ENCODE results near the gene XPO6. TPM values are rescaled to one million over a fixed set of nuclear protein-coding genes. Genes with fewer than 3 reads are reported as not detected.

The XPO6 gene
- total RNA-seq, 1 donor from 2014 or later, result 227 TPM

- Mint-ChIP-seq H3K9me3 (no peaks in the 10 kb centered on the region), H3K4me3 (ENCODE audit: low read depth) (no peak overlapping the region), H3K27ac (no peak overlapping the region), H3K27me3 (ENCODE audit: low read depth) (no peaks in the 10 kb centered on the region), H3K36me3 (ENCODE audit: low read depth) (peaks cover 67% of the 10 kb centered on the region), H3K4me1 (ENCODE audit: low read depth) (peaks cover 39% of the 10 kb centered on the region)
- intact Hi-C loops (cut with micrococcal nuclease), result no loop called here
- DNase-seq (ENCODE audit: low spot score), result no peak
Measured at GRCh38 chr16:28205117-28205899, 6.5 kb downstream of the XPO6 start.

GRCh38 chr16:28204622-28205021, 7.1 kb downstream of the XPO6 start:
- peaks cover 66% of the 10 kb centered on the region for H3K36me3 Mint-ChIP-seq (ENCODE audit: low read depth)
- intact Hi-C loops (cut with micrococcal nuclease), result no loop called here

GRCh38 chr16:28204204-28204603, 7.6 kb downstream of the XPO6 start:
- intact Hi-C loops (cut with micrococcal nuclease), result no loop called here
- peaks cover 42% of the 10 kb centered on the region for H3K4me1 Mint-ChIP-seq (ENCODE audit: low read depth)
- peaks cover 62% of the 10 kb centered on the region for H3K36me3 Mint-ChIP-seq (ENCODE audit: low read depth)
- H3K27ac Mint-ChIP-seq, result no peak overlapping the region
- no peaks in the 10 kb centered on the region for H3K9me3 Mint-ChIP-seq
- DNase-seq (ENCODE audit: low spot score), result no peak
- H3K27me3 Mint-ChIP-seq (ENCODE audit: low read depth), result no peaks in the 10 kb centered on the region
- H3K4me3 Mint-ChIP-seq (ENCODE audit: low read depth), result no peak overlapping the region

More at GRCh38 chr16:28204622-28205021, 7.1 kb downstream of the XPO6 start:
- Mint-ChIP-seq H3K27me3 (ENCODE audit: low read depth) (no peaks in the 10 kb centered on the region), H3K27ac (no peak overlapping the region), H3K4me1 (ENCODE audit: low read depth) (peaks cover 42% of the 10 kb centered on the region), H3K4me3 (ENCODE audit: low read depth) (no peak overlapping the region), H3K9me3 (no peaks in the 10 kb centered on the region)
- no peak for DNase-seq (ENCODE audit: low spot score)

GRCh38 chr16:28202147-28202746, 9.5 kb downstream of the XPO6 start:
- intact Hi-C loops (cut with micrococcal nuclease), result loop anchor here (2.0 kb wide), 1 partner anchor 15 kb away; no protein-coding TSS in a partner anchor
- no peak for DNase-seq (ENCODE audit: low spot score)
- no peaks in the 10 kb centered on the region for H3K9me3 Mint-ChIP-seq
- peaks cover 42% of the 10 kb centered on the region for H3K36me3 Mint-ChIP-seq (ENCODE audit: low read depth)
- H3K4me3 Mint-ChIP-seq (ENCODE audit: low read depth), result peak overlapping the region; percentile 10
- peaks cover 27% of the 10 kb centered on the region for H3K4me1 Mint-ChIP-seq (ENCODE audit: low read depth)
- peak overlapping the region; percentile 86 for H3K27ac Mint-ChIP-seq
- no peaks in the 10 kb centered on the region for H3K27me3 Mint-ChIP-seq (ENCODE audit: low read depth)

- intact Hi-C loops (cut with micrococcal nuclease), result no loop called here
- peaks cover 35% of the 10 kb centered on the region for H3K4me1 Mint-ChIP-seq (ENCODE audit: low read depth)
- H3K36me3 Mint-ChIP-seq (ENCODE audit: low read depth), result peaks cover 41% of the 10 kb centered on the region
- peak overlapping the region; percentile 26 for H3K27ac Mint-ChIP-seq
- no peaks in the 10 kb centered on the region for H3K9me3 Mint-ChIP-seq
- DNase-seq (ENCODE audit: low spot score), result no peak
- no peak overlapping the region for H3K4me3 Mint-ChIP-seq (ENCODE audit: low read depth)
- no peaks in the 10 kb centered on the region for H3K27me3 Mint-ChIP-seq (ENCODE audit: low read depth)
Measured at GRCh38 chr16:28200661-28201060, 11.1 kb downstream of the XPO6 start.

GRCh38 chr16:28196387-28196987, 15.3 kb downstream of the XPO6 start:
- intact Hi-C loops (cut with micrococcal nuclease), result no loop called here
- H3K9me3 Mint-ChIP-seq, result no peaks in the 10 kb centered on the region
- H3K4me3 Mint-ChIP-seq (ENCODE audit: low read depth), result no peak overlapping the region
- peaks cover 60% of the 10 kb centered on the region for H3K4me1 Mint-ChIP-seq (ENCODE audit: low read depth)
- no peaks in the 10 kb centered on the region for H3K27me3 Mint-ChIP-seq (ENCODE audit: low read depth)
- no peak for DNase-seq (ENCODE audit: low spot score)
- H3K27ac Mint-ChIP-seq, result peak overlapping the region; percentile 77
- peaks cover 61% of the 10 kb centered on the region for H3K36me3 Mint-ChIP-seq (ENCODE audit: low read depth)

GRCh38 chr16:28195859-28196258, 15.9 kb downstream of the XPO6 start:
- intact Hi-C loops (cut with micrococcal nuclease), result no loop called here
- Mint-ChIP-seq H3K36me3 (ENCODE audit: low read depth) (peaks cover 60% of the 10 kb centered on the region), H3K27me3 (ENCODE audit: low read depth) (no peaks in the 10 kb centered on the region), H3K4me1 (ENCODE audit: low read depth) (peaks cover 60% of the 10 kb centered on the region), H3K9me3 (no peaks in the 10 kb centered on the region), H3K4me3 (ENCODE audit: low read depth) (no peak overlapping the region), H3K27ac (peak overlapping the region; percentile 29)
- no peak for DNase-seq (ENCODE audit: low spot score)

- Mint-ChIP-seq H3K36me3 (ENCODE audit: low read depth) (peaks cover 66% of the 10 kb centered on the region), H3K27me3 (ENCODE audit: low read depth) (no peaks in the 10 kb centered on the region), H3K4me3 (ENCODE audit: low read depth) (peak overlapping the region; percentile 76)
Measured at GRCh38 chr16:28193530-28194423, 18.0 kb downstream of the XPO6 start.

GRCh38 chr16:28192806-28193529, 18.8 kb downstream of the XPO6 start:
- Mint-ChIP-seq H3K4me1 (ENCODE audit: low read depth) (peaks cover 83% of the 10 kb centered on the region), H3K27me3 (ENCODE audit: low read depth) (no peaks in the 10 kb centered on the region), H3K9me3 (no peaks in the 10 kb centered on the region), H3K36me3 (ENCODE audit: low read depth) (peaks cover 72% of the 10 kb centered on the region), H3K27ac (peak overlapping the region; percentile 94), H3K4me3 (ENCODE audit: low read depth) (peak overlapping the region; percentile 76)
- intact Hi-C loops (cut with micrococcal nuclease), result loop anchor here (1.0 kb wide), 2 partner anchors 11 to 51 kb away; no protein-coding TSS in a partner anchor
- peak; percentile 71 for DNase-seq (ENCODE audit: low spot score)

More at GRCh38 chr16:28193530-28194423, 18.0 kb downstream of the XPO6 start:
- intact Hi-C loops (cut with micrococcal nuclease), result loop anchor here (1.0 kb wide), 3 partner anchors 11 to 51 kb away; no protein-coding TSS in a partner anchor
- peak overlapping the region; percentile 94 for H3K27ac Mint-ChIP-seq
- H3K9me3 Mint-ChIP-seq, result no peaks in the 10 kb centered on the region
- peaks cover 75% of the 10 kb centered on the region for H3K4me1 Mint-ChIP-seq (ENCODE audit: low read depth)
- DNase-seq (ENCODE audit: low spot score), result peak; percentile 26

GRCh38 chr16:28191364-28191960, 20.3 kb downstream of the XPO6 start:
- Mint-ChIP-seq H3K27ac (peak overlapping the region; percentile 63), H3K4me1 (ENCODE audit: low read depth) (peaks cover 90% of the 10 kb centered on the region), H3K4me3 (ENCODE audit: low read depth) (no peak overlapping the region), H3K36me3 (ENCODE audit: low read depth) (peaks cover 79% of the 10 kb centered on the region), H3K27me3 (ENCODE audit: low read depth) (no peaks in the 10 kb centered on the region), H3K9me3 (no peaks in the 10 kb centered on the region)
- no peak for DNase-seq (ENCODE audit: low spot score)
- intact Hi-C loops (cut with micrococcal nuclease), result no loop called here

GRCh38 chr16:28189245-28189644, 22.5 kb downstream of the XPO6 start:
- Mint-ChIP-seq H3K27ac (peak overlapping the region; percentile 66), H3K4me1 (ENCODE audit: low read depth) (peaks cover 83% of the 10 kb centered on the region), H3K27me3 (ENCODE audit: low read depth) (no peaks in the 10 kb centered on the region), H3K36me3 (ENCODE audit: low read depth) (peaks cover 77% of the 10 kb centered on the region), H3K4me3 (ENCODE audit: low read depth) (peak overlapping the region; percentile 11), H3K9me3 (peaks cover 6% of the 10 kb centered on the region)
- intact Hi-C loops (cut with micrococcal nuclease), result no loop called here
- DNase-seq (ENCODE audit: low spot score), result peak; percentile 40
